GM13976 (cell line): ENCODE results near the gene G6PD.
A peak's percentile ranks its signal among the peaks of the same experiment; 100 is the strongest.
"Not testable (repeated sequence)": the region's sequence is repeated elsewhere in the genome, so short reads cannot be mapped to it uniquely, and the experiment has no call there.

Experiments used
- DNase-seq: peaks from one replicate; pipeline ENCODE4 v3.0.0; 2012; ENCODE audit warnings: low spot score
- CTCF ChIP-seq: IDR thresholded peaks from 2 replicates; pipeline ENCODE4 v1.5.1; 2012; ENCODE audit warnings: borderline replicate concordance, mild to moderate bottlenecking; ENCODE audit not compliant: insufficient read depth; ENCODE audit errors: extremely low read depth, missing control alignments, control extremely low read depth
- in situ Hi-C: fragments of 300-500 bp; cut with MboI; formaldehyde crosslinking; loops from one replicate; pipeline ENCODE4 v1.12.0; 2022; ENCODE audit warnings: low sequenced_read_pairs, mixed read lengths, inconsistent platforms; ENCODE audit not compliant: unreplicated experiment

Gene G6PD

GRCh38 chrX:154570361-154570760 lies 23.7 kb upstream of the G6PD start:
- in situ Hi-C loops, DNase-seq: not testable (repeated sequence)

GRCh38 chrX:154562295-154562694 lies 15.6 kb upstream of the G6PD start:
- DNase-seq, in situ Hi-C loops: not testable (repeated sequence)

- DNase-seq, in situ Hi-C loops: not testable (repeated sequence)
Measured at GRCh38 chrX:154560326-154560725, 13.7 kb upstream of the G6PD start.

- in situ Hi-C loops, DNase-seq: not testable (repeated sequence)
Measured at GRCh38 chrX:154558896-154559295, 12.2 kb upstream of the G6PD start.

GRCh38 chrX:154558060-154558690 lies 11.5 kb upstream of the G6PD start:
- in situ Hi-C loops, DNase-seq: not testable (repeated sequence)

GRCh38 chrX:154552112-154552806 lies 5.6 kb upstream of the G6PD start:
- DNase-seq, in situ Hi-C loops: not testable (repeated sequence)

GRCh38 chrX:154549766-154550165 lies 3.1 kb upstream of the G6PD start:
- no peak for DNase-seq
- in situ Hi-C loops = loop anchor here (25.0 kb wide), 1 partner anchor 537 kb away; the partner anchor contains the start of gene IRAK1

GRCh38 chrX:154548028-154548316 lies 1.3 kb upstream of the G6PD start:
- in situ Hi-C loops = loop anchor here (25.0 kb wide), 1 partner anchor 536 kb away; the partner anchor contains the start of gene IRAK1
- TF ChIP-seq CTCF = no peak
- DNase-seq = no peak

More at GRCh38 chrX:154549766-154550165, 3.1 kb upstream of the G6PD start:
- no peak for TF ChIP-seq CTCF

- DNase-seq = peak; percentile 93
- no peak for TF ChIP-seq CTCF
- in situ Hi-C loops = loop anchor here (25.0 kb wide), 1 partner anchor 535 kb away; the partner anchor contains the start of gene IRAK1
Measured at GRCh38 chrX:154547245-154548027, 790 bp upstream of the G6PD start, which contains the start of gene IKBKG. Gene IKBKG (plus strand): TSS chrX:154547620. CDS start chrX:154552003, 4,383 bp downstream.
